ENCODE measurements around the gene ABCG8.
A peak's percentile ranks its signal among the peaks of the same experiment; 100 is the strongest.

Gene ABCG8

DNA sequence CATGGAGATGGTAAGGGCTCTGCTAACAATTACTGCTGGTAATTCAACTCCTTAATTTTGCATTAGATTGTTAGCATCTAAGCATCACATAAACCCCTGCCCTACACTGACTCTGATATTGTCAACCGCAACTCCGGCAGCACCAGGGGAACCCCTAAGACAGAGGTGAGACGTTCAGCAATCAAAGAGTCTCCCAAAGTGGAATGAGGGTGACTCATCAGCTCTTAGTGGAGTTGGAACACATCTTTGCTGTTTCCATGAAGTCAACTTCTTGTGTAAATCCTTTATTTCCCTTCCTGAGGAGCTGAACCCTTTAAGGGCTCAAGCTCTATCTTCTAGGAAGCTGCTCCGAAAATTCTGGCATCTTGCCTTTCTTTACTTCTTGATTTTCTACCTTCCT, 52.1 kb downstream of the ABCG8 start:
- H3K27me3 ChIP-seq (ENCODE audit: insufficient read depth, poor library complexity, severe bottlenecking): no peaks in the 10 kb centered on the region
- peaks cover 91% of the 10 kb centered on the region for H3K36me3 ChIP-seq (ENCODE audit: low read depth)
- TF ChIP-seq, protein P1, sequence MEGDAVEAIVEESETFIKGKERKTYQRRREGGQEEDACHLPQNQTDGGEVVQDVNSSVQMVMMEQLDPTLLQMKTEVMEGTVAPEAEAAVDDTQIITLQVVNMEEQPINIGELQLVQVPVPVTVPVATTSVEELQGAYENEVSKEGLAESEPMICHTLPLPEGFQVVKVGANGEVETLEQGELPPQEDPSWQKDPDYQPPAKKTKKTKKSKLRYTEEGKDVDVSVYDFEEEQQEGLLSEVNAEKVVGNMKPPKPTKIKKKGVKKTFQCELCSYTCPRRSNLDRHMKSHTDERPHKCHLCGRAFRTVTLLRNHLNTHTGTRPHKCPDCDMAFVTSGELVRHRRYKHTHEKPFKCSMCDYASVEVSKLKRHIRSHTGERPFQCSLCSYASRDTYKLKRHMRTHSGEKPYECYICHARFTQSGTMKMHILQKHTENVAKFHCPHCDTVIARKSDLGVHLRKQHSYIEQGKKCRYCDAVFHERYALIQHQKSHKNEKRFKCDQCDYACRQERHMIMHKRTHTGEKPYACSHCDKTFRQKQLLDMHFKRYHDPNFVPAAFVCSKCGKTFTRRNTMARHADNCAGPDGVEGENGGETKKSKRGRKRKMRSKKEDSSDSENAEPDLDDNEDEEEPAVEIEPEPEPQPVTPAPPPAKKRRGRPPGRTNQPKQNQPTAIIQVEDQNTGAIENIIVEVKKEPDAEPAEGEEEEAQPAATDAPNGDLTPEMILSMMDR (IDR thresholded peaks at IDR 0.05; ENCODE audit: poor library complexity, severe bottlenecking): no peak
- H3K9me3 ChIP-seq (ENCODE audit: severe bottlenecking): no peaks in the 10 kb centered on the region
- DNase-seq (ENCODE audit: low spot score) (no peak), ATAC-seq (ENCODE audit: low read depth) (no peak)
- no peak overlapping the region for H3K27ac ChIP-seq (ENCODE audit: poor library complexity, severe bottlenecking)
- H3K4me3 ChIP-seq (ENCODE audit: severe bottlenecking): no peak overlapping the region
- H3K4me1 ChIP-seq (ENCODE audit: insufficient read depth, poor library complexity, severe bottlenecking): no peaks in the 10 kb centered on the region

DNA sequence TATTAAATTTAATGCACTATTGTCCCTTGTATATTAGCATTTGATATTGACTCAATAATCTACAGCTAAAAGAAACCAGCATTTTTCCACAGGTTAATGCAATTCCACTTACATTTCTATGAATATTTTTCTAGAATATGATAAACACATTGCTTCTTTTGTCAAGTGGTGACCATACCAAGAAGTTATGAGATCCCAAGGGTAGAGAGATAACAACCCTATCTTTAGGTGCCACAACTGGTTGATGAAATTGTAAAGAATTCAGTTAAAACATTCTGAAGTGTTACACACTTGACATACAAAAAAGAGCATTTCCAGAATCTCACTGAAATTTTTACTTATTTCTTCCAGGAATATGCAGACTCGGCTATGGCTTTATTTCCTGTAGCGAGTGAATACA, 56.0 kb downstream of the ABCG8 start:
- Histone ChIP-seq H3K36me3 (ENCODE audit: low read depth) (peaks cover 94% of the 10 kb centered on the region), H3K9me3 (ENCODE audit: severe bottlenecking) (no peaks in the 10 kb centered on the region), H3K27ac (ENCODE audit: poor library complexity, severe bottlenecking) (no peak overlapping the region), H3K4me1 (ENCODE audit: insufficient read depth, poor library complexity, severe bottlenecking) (no peaks in the 10 kb centered on the region), H3K4me3 (ENCODE audit: severe bottlenecking) (no peak overlapping the region), H3K27me3 (ENCODE audit: insufficient read depth, poor library complexity, severe bottlenecking) (no peaks in the 10 kb centered on the region)
- TF ChIP-seq, protein P1 (IDR thresholded peaks at IDR 0.05; ENCODE audit: poor library complexity, severe bottlenecking): no peak
- DNase-seq (ENCODE audit: low spot score) (no peak), ATAC-seq (ENCODE audit: low read depth) (no peak)

DNA sequence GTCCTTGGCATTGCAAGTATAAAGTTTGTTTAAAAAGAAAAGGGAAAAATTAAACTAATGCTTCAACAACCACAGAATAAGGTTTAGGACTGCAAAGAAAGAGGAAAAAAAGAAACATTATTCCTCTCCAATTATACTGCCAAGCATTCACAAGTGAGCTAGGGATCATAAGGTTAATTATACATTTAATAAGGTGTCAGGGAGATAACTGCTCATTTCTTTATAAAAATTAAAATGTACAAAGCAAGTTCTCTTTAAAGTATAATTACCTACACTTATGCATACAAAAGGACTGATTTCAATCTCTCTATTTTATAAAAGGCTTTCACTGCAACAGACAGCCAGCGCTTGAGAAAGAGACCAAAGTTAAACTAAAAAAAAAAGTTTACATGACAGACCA, 58.1 kb downstream of the ABCG8 start:
- no peak overlapping the region for H3K4me3 ChIP-seq (ENCODE audit: severe bottlenecking)
- H3K4me1 ChIP-seq (ENCODE audit: insufficient read depth, poor library complexity, severe bottlenecking): no peaks in the 10 kb centered on the region
- TF ChIP-seq, protein P1 (IDR thresholded peaks at IDR 0.05; ENCODE audit: poor library complexity, severe bottlenecking): no peak
- H3K36me3 ChIP-seq (ENCODE audit: low read depth): peaks cover 94% of the 10 kb centered on the region
- H3K27ac ChIP-seq (ENCODE audit: poor library complexity, severe bottlenecking): no peak overlapping the region
- H3K9me3 ChIP-seq (ENCODE audit: severe bottlenecking): no peaks in the 10 kb centered on the region
- no peak for DNase-seq (ENCODE audit: low spot score)
- H3K27me3 ChIP-seq (ENCODE audit: insufficient read depth, poor library complexity, severe bottlenecking): no peaks in the 10 kb centered on the region
- ATAC-seq (ENCODE audit: low read depth): no peak

DNA sequence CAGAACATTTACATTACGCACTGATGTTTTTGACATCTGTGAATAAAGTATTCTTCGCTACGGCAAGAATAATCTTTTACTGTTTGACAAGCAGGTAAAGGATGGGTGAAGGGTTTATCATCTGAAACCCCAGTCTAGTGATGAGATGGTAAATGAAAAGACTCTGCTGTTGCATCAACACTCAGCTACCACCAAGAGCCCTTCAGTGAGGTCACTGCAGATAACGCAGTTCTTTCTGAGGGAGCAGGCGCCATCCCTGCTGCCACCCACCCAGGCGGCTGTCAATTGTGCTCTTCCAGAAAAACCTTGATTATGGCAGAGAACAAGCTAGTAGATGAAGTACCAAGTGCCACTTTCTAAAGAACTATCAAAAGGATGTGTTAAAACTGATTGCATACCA, 58.7 kb downstream of the ABCG8 start:
- DNase-seq (ENCODE audit: low spot score): no peak
- Histone ChIP-seq H3K27me3 (ENCODE audit: insufficient read depth, poor library complexity, severe bottlenecking) (no peaks in the 10 kb centered on the region), H3K27ac (ENCODE audit: poor library complexity, severe bottlenecking) (no peak overlapping the region), H3K4me3 (ENCODE audit: severe bottlenecking) (no peak overlapping the region), H3K36me3 (ENCODE audit: low read depth) (peaks cover 93% of the 10 kb centered on the region), H3K9me3 (ENCODE audit: severe bottlenecking) (no peaks in the 10 kb centered on the region), H3K4me1 (ENCODE audit: insufficient read depth, poor library complexity, severe bottlenecking) (no peaks in the 10 kb centered on the region)
- ATAC-seq (ENCODE audit: low read depth): no peak
- TF ChIP-seq, protein P1 (IDR thresholded peaks at IDR 0.05; ENCODE audit: poor library complexity, severe bottlenecking): no peak

DNA sequence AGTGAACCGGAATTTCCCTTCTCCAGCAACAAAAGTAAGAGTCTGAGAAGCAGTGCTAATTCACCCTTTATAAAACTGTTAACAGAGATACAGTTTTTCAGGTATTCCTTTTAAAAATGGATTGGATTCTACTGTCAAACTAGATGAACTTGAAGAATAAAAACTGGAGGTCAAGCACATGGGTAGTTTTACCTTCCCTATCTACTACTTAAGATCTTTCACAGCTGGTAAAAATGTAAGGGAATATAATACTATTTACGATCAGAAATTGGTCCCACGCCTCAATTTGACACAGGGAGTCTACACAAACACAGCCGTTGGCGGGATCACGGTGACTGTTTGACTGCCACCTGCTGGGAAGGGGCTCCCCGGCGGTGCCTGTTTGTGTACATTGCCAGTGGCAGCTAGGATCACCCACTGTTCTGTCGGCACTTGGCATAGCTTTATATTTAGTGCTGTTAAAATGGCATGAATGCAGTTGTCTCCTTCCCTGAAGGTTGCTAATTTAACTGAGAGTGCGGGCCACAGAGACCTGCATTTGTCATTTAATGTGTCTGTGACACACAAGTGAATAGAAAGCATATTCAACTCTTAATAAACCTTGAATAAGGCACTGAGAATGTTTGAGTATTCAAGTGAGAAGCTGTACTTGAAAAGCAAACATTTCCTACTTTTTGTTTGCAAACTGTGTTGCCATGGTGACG, 59.5 kb downstream of the ABCG8 start:
- no peaks in the 10 kb centered on the region for H3K4me1 ChIP-seq (ENCODE audit: insufficient read depth, poor library complexity, severe bottlenecking)
- H3K36me3 ChIP-seq (ENCODE audit: low read depth): peaks cover 92% of the 10 kb centered on the region
- H3K27me3 ChIP-seq (ENCODE audit: insufficient read depth, poor library complexity, severe bottlenecking): no peaks in the 10 kb centered on the region
- TF ChIP-seq, protein P1 (IDR thresholded peaks at IDR 0.05; ENCODE audit: poor library complexity, severe bottlenecking): peak; percentile 24
- H3K9me3 ChIP-seq (ENCODE audit: severe bottlenecking): no peaks in the 10 kb centered on the region
- DNase-seq (ENCODE audit: low spot score) (no peak), ATAC-seq (ENCODE audit: low read depth) (no peak)
- H3K27ac ChIP-seq (ENCODE audit: poor library complexity, severe bottlenecking): no peak overlapping the region
- H3K4me3 ChIP-seq (ENCODE audit: severe bottlenecking): no peak overlapping the region
